BJ (cell line): ENCODE data around the gene HADHA. TPM values are rescaled to one million over a fixed set of nuclear protein-coding genes. Genes with fewer than 3 reads are reported as not detected.

Experiments
- CTCF ChIA-PET: fragments of 350-600 bp; formaldehyde crosslinking; extraction: SDS; loops from one replicate; lab custom pipeline; 2021; ENCODE audit warnings: antibody characterized with exemption, inconsistent platforms; lab: Yijun Ruan, JAX
- POLR2A ChIA-PET: fragments of 300-600 bp; sonication (Branson Sonifier 250); formaldehyde crosslinking; extraction: SDS; loops from one replicate; lab custom pipeline; 2021; ENCODE audit warnings: antibody characterized with exemption; lab: Charles Lee
- DNase-seq: peaks from one replicate; pipeline ENCODE4 v3.0.0-alpha.2; 2011; ENCODE audit warnings: low read depth
- H3K27me3 ChIP-seq: 2 replicates; pipeline ENCODE4 v1.6.0; 2011; ENCODE audit warnings: low read length; ENCODE audit not compliant: control insufficient read depth, insufficient read depth
- H3K36me3 ChIP-seq: 2 replicates; pipeline ENCODE4 v1.5.1; 2011; ENCODE audit warnings: low read length; ENCODE audit not compliant: control insufficient read depth, insufficient read depth
- H3K4me3 ChIP-seq: 2 replicates; pipeline ENCODE4 v1.5.1; 2011; ENCODE audit warnings: low read depth, mild to moderate bottlenecking, control low read depth, low read length
- CTCF ChIP-seq: IDR thresholded peaks from 2 replicates; pipeline ENCODE4 v1.5.1; 2011; ENCODE audit warnings: low read depth, mild to moderate bottlenecking, control low read depth, inconsistent platforms, low read length, moderate library complexity; ENCODE audit not compliant: insufficient read depth
- polyA minus RNA-seq: library from RNA; depleted of rRNA, polyadenylated mRNA; stranded (reverse); fragments of >200 nt; gene quantifications from 2 replicates; pipeline ENCODE4 v1.2.3, GENCODE V29; 2011; rRNA and poly(A)+ RNA removed
- polyA plus RNA-seq: library from polyadenylated mRNA; depleted of rRNA; stranded (reverse); fragments of >200 nt; gene quantifications from 2 replicates; pipeline ENCODE4 v1.2.3, GENCODE V29; 2011; rRNA removed

The HADHA gene
- 111 and 136 TPM in 2 replicates for polyA plus RNA-seq
- 86.2 and 101 TPM in 2 replicates for polyA minus RNA-seq

DNA sequence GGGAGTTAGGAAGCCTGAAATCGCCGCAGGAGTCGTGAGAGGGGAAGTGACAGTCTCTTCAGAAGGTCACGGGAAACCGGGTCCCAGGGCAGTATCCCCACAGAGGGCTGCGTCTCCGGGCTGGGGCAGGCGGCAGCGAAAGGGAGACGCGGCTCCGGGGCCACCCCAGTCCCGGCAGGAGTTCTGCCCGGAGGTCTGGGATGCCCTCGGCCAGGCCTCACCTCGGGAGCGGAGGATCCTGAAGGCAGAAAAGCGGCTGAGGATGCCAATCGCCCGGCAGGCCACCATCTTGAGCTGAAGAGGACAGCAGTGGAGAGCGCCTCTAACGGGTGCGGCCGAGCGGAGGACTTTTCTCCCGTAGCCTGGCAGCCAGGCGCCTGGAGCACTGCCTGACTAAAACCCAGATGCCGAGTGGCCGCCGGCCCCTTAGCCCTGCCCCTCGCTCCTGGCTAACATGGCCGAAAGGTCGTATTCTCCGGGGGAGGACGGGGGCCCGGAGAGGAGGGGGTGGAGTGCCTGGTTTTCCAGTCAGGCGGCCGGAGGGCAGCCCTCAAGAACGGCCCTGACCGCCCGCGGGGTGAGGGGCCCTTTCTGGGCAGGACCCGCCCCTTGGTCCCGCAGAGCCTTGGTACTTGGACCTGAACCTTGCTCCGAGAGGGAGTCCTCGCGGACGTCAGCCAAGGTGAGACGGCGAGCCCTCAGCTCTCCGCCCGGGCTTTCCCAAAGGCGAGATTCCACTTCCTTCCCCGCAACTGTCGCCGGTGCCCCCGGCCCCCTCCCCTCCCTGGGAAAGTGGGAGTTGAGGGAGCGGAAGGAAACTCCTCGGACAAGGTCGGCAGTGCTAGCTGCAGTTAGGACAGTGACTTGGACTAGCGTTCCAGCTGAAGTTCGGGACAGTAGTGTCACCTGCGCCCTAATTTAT lies at the start of gene HADHA, which contains the start of gene HADHB:
HADHA (minus strand) TSS at position 324 of the 922 bp plus-strand sequence; CDS start at position 288, 36 bp downstream.
HADHB (plus strand) TSS at position 631 of the 922 bp plus-strand sequence. CDS start 9,316 bp downstream, outside the sequence.
- peak; percentile 53 for DNase-seq
- peak; percentile 41; the same call in 1 of the 2 replicates for TF ChIP-seq CTCF
- H3K36me3 ChIP-seq, result no peaks in the 10 kb centered on the region
- no peaks in the 10 kb centered on the region for H3K27me3 ChIP-seq
- peak within 1 kb of the TSS; percentile 72 for H3K4me3 ChIP-seq
- POLR2A ChIA-PET, result interaction anchor here (0.6 kb wide), 1 partner anchor 85 kb away, joined by 3 read pairs; no protein-coding TSS in a partner anchor
- CTCF ChIA-PET, result interaction anchor here (0.6 to 2.1 kb wide), 10 partner anchors 7 to 333 kb away, joined by 3 to 8 read pairs (median 3); no protein-coding TSS in a partner anchor

- DNase-seq, result no peak
- Histone ChIP-seq H3K36me3 (no peaks in the 10 kb centered on the region), H3K4me3 (no peak overlapping the region), H3K27me3 (no peaks in the 10 kb centered on the region)
- TF ChIP-seq CTCF, result no peak
- POLR2A ChIA-PET, result interaction anchor here (0.6 kb wide), 1 partner anchor 24 kb away, joined by 3 read pairs; no protein-coding TSS in a partner anchor
- CTCF ChIA-PET, result no interaction called here
Observed at GRCh38 chr2:26292646-26293045, 48.2 kb upstream of the HADHA start.

- TF ChIP-seq CTCF, result no peak
- no peaks in the 10 kb centered on the region for H3K27me3 ChIP-seq
- ChIA-PET POLR2A (no interaction called here), CTCF (no interaction called here)
- 0 out of 2 replicates have a peak, but pooled peaks cover 1% of the 10 kb centered on the region for H3K36me3 ChIP-seq
- no peak for DNase-seq
- H3K4me3 ChIP-seq, result no peak overlapping the region
Observed at GRCh38 chr2:26290001-26290400, 45.6 kb upstream of the HADHA start.

- Histone ChIP-seq H3K36me3 (peaks cover 3% of the 10 kb centered on the region), H3K4me3 (no peak overlapping the region), H3K27me3 (no peaks in the 10 kb centered on the region)
- DNase-seq, result no peak
- no peak for TF ChIP-seq CTCF
- ChIA-PET POLR2A (no interaction called here), CTCF (no interaction called here)
Observed at GRCh38 chr2:26285931-26286330, 41.5 kb upstream of the HADHA start.

DNA sequence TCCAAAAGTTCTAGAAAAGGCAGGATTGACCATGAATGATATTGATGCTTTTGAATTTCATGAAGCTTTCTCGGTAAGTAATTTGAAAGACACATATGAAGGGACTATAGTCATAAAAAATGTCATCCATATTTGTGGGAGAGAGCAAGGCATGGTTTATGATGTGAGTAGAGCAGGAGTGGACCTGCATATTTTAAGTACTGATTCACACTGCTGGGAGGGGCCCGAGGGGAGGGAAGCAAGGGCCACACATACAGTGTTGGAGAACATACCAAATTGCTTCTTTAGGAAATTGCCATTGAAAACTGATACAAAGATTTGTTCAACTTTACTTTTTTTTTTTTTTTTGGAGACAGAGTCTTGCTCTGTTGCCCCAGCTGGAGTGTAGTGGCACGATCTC lies 39.7 kb upstream of the HADHA start:
- CTCF ChIA-PET, result interaction anchor here (1.0 to 1.6 kb wide), 2 partner anchors 9 to 14 kb away, joined by 3 to 4 read pairs; no protein-coding TSS in a partner anchor
- POLR2A ChIA-PET, result no interaction called here
- no peaks in the 10 kb centered on the region for H3K27me3 ChIP-seq
- H3K4me3 ChIP-seq, result no peak overlapping the region
- peaks cover 9% of the 10 kb centered on the region for H3K36me3 ChIP-seq
- TF ChIP-seq CTCF, result no peak
- DNase-seq, result peak; percentile 28
